ENCODE measurements around the gene TADA2A. TPM values are rescaled to one million over a fixed set of nuclear protein-coding genes. Genes with fewer than 3 reads are reported as not detected.
A peak's percentile ranks its signal among the peaks of the same experiment; 100 is the strongest.

Gene TADA2A
- total RNA-seq, 1 experiment from 2014 or later = 24.6 TPM

- ChIA-PET RAD21 (ENCODE audit: low non-redundant PET in 1 of 2, low total read pairs in 2 of 2, uncharacterized antibody in 2 of 2, unreplicated experiment in 2 of 2) (no interaction called here), POLR2A (no interaction called here), CTCF (no interaction called here)
- peaks cover 6 to 13% of the 10 kb centered on the region in 2 experiments; a peak in 1 of 4 replicates for H3K36me3 ChIP-seq (ENCODE audit: control insufficient read depth in 1 of 2, insufficient read depth in 2 of 2, low read length in 2 of 2)
- TSS peak; percentile 11 for BruUV-seq (replicated peaks)
- ATAC-seq (no peak), DNase-seq (ENCODE audit: low read depth, low spot score) (no peak)
- no peak overlapping the region for H3K4me3 ChIP-seq (replicated peaks in 1 of 2; ENCODE audit: low read depth in 1 of 2, low read length in 2 of 2)
- no peaks in the 10 kb centered on the region for H3K79me2 ChIP-seq (ENCODE audit: insufficient read depth, low read length)
- H3K4me1 ChIP-seq (ENCODE audit: control insufficient read depth in 1 of 2, insufficient read depth in 2 of 2, low read length in 2 of 2) = peaks cover 15 to 28% of the 10 kb centered on the region in 2 experiments
- H3K27me3 ChIP-seq (ENCODE audit: insufficient read depth, low read length) = no peaks in the 10 kb centered on the region
- intact Hi-C loops (cut with micrococcal nuclease) = no loop called here
- TF ChIP-seq POLR2A (IDR thresholded peaks at IDR 0.05; ENCODE audit: borderline replicate concordance, extremely low read depth, insufficient read depth, insufficient read length) (no peak), SIN3A (IDR thresholded peaks at IDR 0.05; ENCODE audit: low read depth) (no peak), TCF7L2 (IDR thresholded peaks at IDR 0.05; ENCODE audit: borderline replicate concordance, extremely low read depth, insufficient read depth, insufficient read length) (no peak), EZH2 (IDR thresholded peaks at IDR 0.05) (no peak), REST (IDR thresholded peaks at IDR 0.05; ENCODE audit: low read depth) (no peak)
- H3K27ac ChIP-seq (ENCODE audit: low read depth, low read length) = no peak overlapping the region
- no peak overlapping the region for H3K9ac ChIP-seq (ENCODE audit: low read length)
- no peak overlapping the region for H3K4me2 ChIP-seq (ENCODE audit: low read length)
- H2AFZ ChIP-seq (ENCODE audit: low read depth, low read length, poor library complexity, severe bottlenecking) = no peak overlapping the region
- no peaks in the 10 kb centered on the region for H4K20me1 ChIP-seq (ENCODE audit: insufficient read depth)
- no peaks in the 10 kb centered on the region for H3K9me3 ChIP-seq (ENCODE audit: control insufficient read depth in 1 of 2, insufficient read depth in 1 of 2, low read depth in 1 of 2, low read length in 2 of 2)
- H3K9me2 ChIP-seq (ENCODE audit: insufficient read depth) = no peaks in the 10 kb centered on the region
These were observed 74.4 kb downstream of the TADA2A start for GRCh38 chr17:37481001-37481665.
